Inflammatory macrophage treated with lipopolysaccharide for 1 hour (primary cell): ENCODE results near the gene GNG12.

Experiments used
- DNase-seq, 2 donors: peaks; one replicate each; pipeline ENCODE4 v3.0.0-alpha.2; 2020 to 2022

GNG12 gene

GRCh38 chr1:67812226-67812625, 21.0 kb downstream of the GNG12 start:
- no peak for DNase-seq

GRCh38 chr1:67811781-67812180, 21.5 kb downstream of the GNG12 start:
- no peak for DNase-seq

- no peak for DNase-seq
These were observed 23.4 kb downstream of the GNG12 start for GRCh38 chr1:67809887-67810286.

- no peak for DNase-seq
These were observed 26.0 kb downstream of the GNG12 start for GRCh38 chr1:67807282-67807681.

GRCh38 chr1:67804710-67805109, 28.6 kb downstream of the GNG12 start:
- no peak for DNase-seq

GRCh38 chr1:67803380-67804279, 29.6 kb downstream of the GNG12 start:
- DNase-seq: no peak

- no peak for DNase-seq
These were observed 30.7 kb downstream of the GNG12 start for GRCh38 chr1:67802565-67802964.

- no peak for DNase-seq
These were observed 31.4 kb downstream of the GNG12 start for GRCh38 chr1:67801903-67802302.

GRCh38 chr1:67795179-67795912, 37.9 kb downstream of the GNG12 start:
- no peak for DNase-seq

- no peak for DNase-seq
These were observed 39.7 kb downstream of the GNG12 start for GRCh38 chr1:67793562-67793961.

GRCh38 chr1:67792741-67793458, 40.4 kb downstream of the GNG12 start:
- DNase-seq: no peak

GRCh38 chr1:67792103-67792502, 41.2 kb downstream of the GNG12 start:
- DNase-seq: no peak

GRCh38 chr1:67791686-67792085, 41.6 kb downstream of the GNG12 start:
- no peak for DNase-seq

GRCh38 chr1:67791261-67791660, 42.0 kb downstream of the GNG12 start:
- no peak for DNase-seq

- DNase-seq: no peak
These were observed 43.0 kb downstream of the GNG12 start for GRCh38 chr1:67790201-67790692.

- DNase-seq: no peak
These were observed 43.7 kb downstream of the GNG12 start for GRCh38 chr1:67789551-67789950.

- DNase-seq: no peak
These were observed 44.4 kb downstream of the GNG12 start for GRCh38 chr1:67788904-67789303.

- DNase-seq: no peak
These were observed 45.0 kb downstream of the GNG12 start for GRCh38 chr1:67788238-67788790.

GRCh38 chr1:67787746-67788145, 45.5 kb downstream of the GNG12 start:
- DNase-seq: no peak

- DNase-seq: no peak
These were observed 47.2 kb downstream of the GNG12 start for GRCh38 chr1:67785847-67786753.

GRCh38 chr1:67784545-67785186, 48.6 kb downstream of the GNG12 start:
- DNase-seq: no peak
